NB4 (cell line): ENCODE results near the gene ZNF77.
"Not testable (repeated sequence)": the region's sequence is repeated elsewhere in the genome, so short reads cannot be mapped to it uniquely, and the experiment has no call there.

Experiments used
- DNase-seq: peaks from one replicate; pipeline ENCODE4 v3.0.0; 2010; ENCODE audit warnings: low read depth
- H3K4me3 ChIP-seq: one replicate; pipeline ENCODE4 v1.5.1; 2011; ENCODE audit warnings: mild to moderate bottlenecking, low read depth, low read length, moderate library complexity
- MYC ChIP-seq: IDR thresholded peaks from 2 replicates; pipeline ENCODE4 v1.6.1; 2011; ENCODE audit warnings: low read depth, low read length
- POLR2A ChIP-seq: IDR thresholded peaks from 2 replicates; pipeline ENCODE4 v1.6.1; 2011; ENCODE audit warnings: mild to moderate bottlenecking; ENCODE audit not compliant: insufficient read length; ENCODE audit errors: extremely low read depth
- TF ChIP-seq, protein P1 (sequence below): IDR thresholded peaks from one replicate; pipeline ENCODE4 v1.5.1; 2012; ENCODE audit warnings: low read depth, low read length
- TF ChIP-seq, protein P2 (sequence below): IDR thresholded peaks from 2 replicates; pipeline ENCODE4 v1.6.1; 2011; ENCODE audit warnings: low read depth, low read length

The ZNF77 gene

DNA sequence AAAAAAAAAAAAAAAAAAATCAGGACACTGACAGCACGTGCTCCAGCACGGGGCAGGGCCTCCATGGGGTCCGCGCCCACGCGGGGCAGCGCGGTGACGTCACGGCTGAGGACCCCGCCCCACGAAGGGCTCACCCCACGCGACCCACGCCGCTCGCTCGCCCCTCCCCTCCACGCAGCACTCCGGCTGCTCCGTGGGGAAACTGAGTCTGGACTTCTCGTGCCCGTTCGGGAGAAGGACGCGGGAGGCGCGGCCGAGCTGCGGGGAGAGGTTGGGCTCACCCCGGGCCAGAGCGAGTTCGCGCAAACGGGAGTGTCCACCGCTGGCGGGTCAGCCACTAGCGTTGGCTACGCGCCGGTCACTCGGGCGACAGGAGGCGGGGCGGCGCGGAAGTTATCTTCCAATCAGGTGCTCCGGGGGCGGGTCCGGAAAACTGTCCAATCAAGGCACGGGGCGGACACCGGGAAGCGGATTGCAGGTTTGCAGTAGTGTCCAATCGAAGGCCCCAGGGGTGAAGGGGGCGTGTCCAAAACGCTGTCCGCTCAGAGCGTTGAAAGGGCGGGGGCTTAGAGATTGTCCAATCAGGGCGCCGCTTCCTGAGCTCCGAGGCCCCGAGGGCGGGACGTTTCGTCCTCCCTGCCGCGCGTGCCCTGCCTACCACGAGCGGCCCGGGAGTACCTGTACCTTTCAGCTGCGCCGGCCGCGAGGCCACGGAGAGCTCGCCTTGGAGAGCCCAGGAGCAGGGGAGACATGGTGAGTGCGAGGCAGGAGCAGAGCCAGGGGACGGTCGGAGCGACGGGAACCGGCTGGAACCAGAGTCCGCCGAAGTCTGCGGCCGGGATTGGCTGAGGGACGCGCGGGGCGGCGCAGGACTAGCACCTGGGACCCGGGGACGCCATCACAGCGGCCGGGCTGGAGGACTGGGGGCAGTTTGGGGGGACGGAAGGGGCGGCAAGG is 44.2 kb downstream of the ZNF77 start, which contains the start of gene ZNF57:
Gene ZNF57 (plus strand): TSS at position 633 of the 957 bp plus-strand sequence. CDS start 118 bp downstream, at position 751.
- peak within 1 kb of the TSS; percentile 73 for H3K4me3 ChIP-seq
- DNase-seq: peak; percentile 97
- peak; percentile 34 for TF ChIP-seq POLR2A
- TF ChIP-seq MYC: peak; percentile 37; the same call in 1 of the 2 replicates
- TF ChIP-seq, protein P1, sequence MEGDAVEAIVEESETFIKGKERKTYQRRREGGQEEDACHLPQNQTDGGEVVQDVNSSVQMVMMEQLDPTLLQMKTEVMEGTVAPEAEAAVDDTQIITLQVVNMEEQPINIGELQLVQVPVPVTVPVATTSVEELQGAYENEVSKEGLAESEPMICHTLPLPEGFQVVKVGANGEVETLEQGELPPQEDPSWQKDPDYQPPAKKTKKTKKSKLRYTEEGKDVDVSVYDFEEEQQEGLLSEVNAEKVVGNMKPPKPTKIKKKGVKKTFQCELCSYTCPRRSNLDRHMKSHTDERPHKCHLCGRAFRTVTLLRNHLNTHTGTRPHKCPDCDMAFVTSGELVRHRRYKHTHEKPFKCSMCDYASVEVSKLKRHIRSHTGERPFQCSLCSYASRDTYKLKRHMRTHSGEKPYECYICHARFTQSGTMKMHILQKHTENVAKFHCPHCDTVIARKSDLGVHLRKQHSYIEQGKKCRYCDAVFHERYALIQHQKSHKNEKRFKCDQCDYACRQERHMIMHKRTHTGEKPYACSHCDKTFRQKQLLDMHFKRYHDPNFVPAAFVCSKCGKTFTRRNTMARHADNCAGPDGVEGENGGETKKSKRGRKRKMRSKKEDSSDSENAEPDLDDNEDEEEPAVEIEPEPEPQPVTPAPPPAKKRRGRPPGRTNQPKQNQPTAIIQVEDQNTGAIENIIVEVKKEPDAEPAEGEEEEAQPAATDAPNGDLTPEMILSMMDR: no peak
- TF ChIP-seq, protein P2, sequence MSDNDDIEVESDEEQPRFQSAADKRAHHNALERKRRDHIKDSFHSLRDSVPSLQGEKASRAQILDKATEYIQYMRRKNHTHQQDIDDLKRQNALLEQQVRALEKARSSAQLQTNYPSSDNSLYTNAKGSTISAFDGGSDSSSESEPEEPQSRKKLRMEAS: peak; percentile 50; the same call in 1 of the 2 replicates

GRCh38 chr19:2896694-2897093 is 48.1 kb downstream of the ZNF77 start:
- no peak for TF ChIP-seq POLR2A
- TF ChIP-seq, protein P1: no peak
- TF ChIP-seq, protein P2: no peak
- no peak for TF ChIP-seq MYC
- DNase-seq: no peak
- no peak overlapping the region for H3K4me3 ChIP-seq

DNA sequence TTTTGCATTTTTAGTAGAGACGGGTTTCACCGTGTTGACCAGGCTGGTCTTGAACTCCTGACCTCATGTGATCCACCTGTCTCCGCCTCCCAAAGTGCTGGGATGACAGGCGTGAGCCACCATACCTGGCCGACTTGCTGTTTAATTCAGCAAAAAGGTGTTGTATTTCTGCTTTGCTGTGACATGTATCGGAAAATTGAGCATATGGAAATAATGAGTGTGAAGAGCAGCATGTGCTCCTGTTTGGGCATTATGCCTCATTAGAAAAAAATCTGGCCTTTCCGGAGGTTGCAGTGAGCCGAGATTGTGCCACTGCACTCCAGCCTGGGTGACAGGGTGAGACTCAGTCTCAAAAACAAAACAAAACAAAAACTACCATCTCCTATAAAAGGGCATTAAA is 54.2 kb downstream of the ZNF77 start:
- DNase-seq, H3K4me3 ChIP-seq: not testable (repeated sequence)

GRCh38 chr19:2888731-2889224 is 56.0 kb downstream of the ZNF77 start:
- peak overlapping the region; percentile 34 for H3K4me3 ChIP-seq
- DNase-seq: peak; percentile 82
- TF ChIP-seq MYC (no peak), POLR2A (no peak)
- TF ChIP-seq, protein P2: no peak
- TF ChIP-seq, protein P1: no peak

GRCh38 chr19:2887391-2887914 is 57.3 kb downstream of the ZNF77 start:
- TF ChIP-seq MYC: no peak
- TF ChIP-seq, protein P1: peak; percentile 16
- H3K4me3 ChIP-seq: no peak overlapping the region
- peak; percentile 73 for DNase-seq

GRCh38 chr19:2885736-2886135 is 59.0 kb downstream of the ZNF77 start:
- TF ChIP-seq MYC (no peak), POLR2A (no peak)
- TF ChIP-seq, protein P1: no peak
- TF ChIP-seq, protein P2: no peak
- DNase-seq: no peak
- H3K4me3 ChIP-seq: no peak overlapping the region
